ENCODE results near the gene NALCN. TPM values are rescaled to one million over a fixed set of nuclear protein-coding genes. Genes with fewer than 3 reads are reported as not detected.

Gene NALCN
- total RNA-seq, 4 donors from 2014 or later, result 0.12 to 2.0 (median 0.66) TPM

DNA sequence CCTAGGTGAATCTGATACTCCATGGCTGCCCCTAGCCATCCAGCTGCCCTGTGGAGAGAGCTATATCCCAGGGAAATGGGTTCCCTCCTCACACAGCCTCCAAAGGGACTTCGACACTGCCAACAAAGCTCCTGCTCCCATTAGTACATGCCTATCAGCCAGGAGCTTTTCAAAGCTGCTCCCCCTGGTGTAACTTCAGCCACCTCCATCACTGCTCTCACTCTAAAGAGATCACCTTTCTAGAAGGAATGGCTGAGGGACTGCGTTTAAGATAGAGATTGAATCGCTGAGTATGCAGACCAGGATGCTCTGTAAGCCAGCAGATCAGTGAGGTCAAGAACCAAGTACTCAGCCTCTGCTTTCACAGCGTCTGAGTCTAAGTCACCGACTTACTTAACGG is 213.7 kb downstream of the NALCN start:
- H3K4me1 ChIP-seq, result no peaks in the 10 kb centered on the region
- no peak overlapping the region for H3K27ac ChIP-seq
- H3K27me3 ChIP-seq, result no peaks in the 10 kb centered on the region
- H3K9me3 ChIP-seq, result no peaks in the 10 kb centered on the region
- no peak for TF ChIP-seq POLR2A (IDR thresholded peaks at IDR 0.05)
- TF ChIP-seq EP300 (IDR thresholded peaks at IDR 0.05), result no peak
- no peak for TF ChIP-seq POLR2AphosphoS5 (IDR thresholded peaks at IDR 0.05)
- no peak for TF ChIP-seq CTCF (IDR thresholded peaks at IDR 0.05)
- no peak overlapping the region for H3K4me3 ChIP-seq
- H3K36me3 ChIP-seq, result no peaks in the 10 kb centered on the region
- no peak for ATAC-seq
- WGBS, 2 donors (ENCODE audit: low coverage in 1 of 2), result 52 to 72% methylated on average over 3 to 6 of the region's 6 CpGs

DNA sequence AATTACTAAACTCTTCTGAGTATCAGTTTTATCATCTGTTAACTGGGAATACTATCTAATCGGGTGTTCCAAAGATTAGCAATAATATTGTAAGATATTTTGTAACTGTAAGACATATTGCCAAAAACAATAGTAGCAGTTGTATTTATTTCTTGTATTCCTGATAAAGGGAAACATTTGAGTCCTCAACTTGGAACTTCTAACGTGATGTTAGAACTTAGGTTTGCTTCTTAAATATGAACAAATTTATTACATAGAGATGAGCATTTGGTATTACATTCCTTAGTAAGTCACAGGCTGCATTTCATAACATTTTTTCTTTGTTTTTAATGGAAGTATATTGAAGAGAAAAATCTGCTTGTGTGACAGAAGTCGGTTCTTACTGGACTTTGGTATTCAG is 225.3 kb downstream of the NALCN start:
- no peak for ATAC-seq
- TF ChIP-seq POLR2A (IDR thresholded peaks at IDR 0.05), result no peak
- no peak for TF ChIP-seq POLR2AphosphoS5 (IDR thresholded peaks at IDR 0.05)
- no peak for TF ChIP-seq CTCF (IDR thresholded peaks at IDR 0.05)
- TF ChIP-seq EP300 (IDR thresholded peaks at IDR 0.05), result no peak
- no peak overlapping the region for H3K4me3 ChIP-seq
- no peaks in the 10 kb centered on the region for H3K36me3 ChIP-seq
- no peaks in the 10 kb centered on the region for H3K27me3 ChIP-seq
- no peak overlapping the region for H3K27ac ChIP-seq
- H3K9me3 ChIP-seq, result no peaks in the 10 kb centered on the region
- WGBS, 2 donors (ENCODE audit: low coverage in 1 of 2), result 60 to 65% methylated on average over 3 of the region's 3 CpGs
- H3K4me1 ChIP-seq, result no peaks in the 10 kb centered on the region

GRCh38 chr13:101190337-101190736 is 226.0 kb downstream of the NALCN start:
- no peak for ATAC-seq
- Histone ChIP-seq H3K27me3 (no peaks in the 10 kb centered on the region), H3K36me3 (no peaks in the 10 kb centered on the region), H3K9me3 (no peaks in the 10 kb centered on the region), H3K27ac (no peak overlapping the region), H3K4me3 (no peak overlapping the region), H3K4me1 (no peaks in the 10 kb centered on the region)
- 72 to 80% methylated on average over 3 of the region's 3 CpGs for WGBS, 2 donors (ENCODE audit: low coverage in 1 of 2)
- TF ChIP-seq POLR2A (IDR thresholded peaks at IDR 0.05) (no peak), CTCF (IDR thresholded peaks at IDR 0.05) (no peak), POLR2AphosphoS5 (IDR thresholded peaks at IDR 0.05) (no peak), EP300 (IDR thresholded peaks at IDR 0.05) (no peak)

GRCh38 chr13:101185606-101186005 is 230.7 kb downstream of the NALCN start:
- Histone ChIP-seq H3K27me3 (no peaks in the 10 kb centered on the region), H3K9me3 (no peaks in the 10 kb centered on the region), H3K36me3 (no peaks in the 10 kb centered on the region), H3K27ac (no peak overlapping the region), H3K4me3 (no peak overlapping the region), H3K4me1 (no peaks in the 10 kb centered on the region)
- no peak for ATAC-seq
- 40 to 44% methylated on average over 3 of the region's 3 CpGs for WGBS, 2 donors (ENCODE audit: low coverage in 1 of 2)
- TF ChIP-seq EP300 (IDR thresholded peaks at IDR 0.05) (no peak), CTCF (IDR thresholded peaks at IDR 0.05) (no peak), POLR2A (IDR thresholded peaks at IDR 0.05) (no peak), POLR2AphosphoS5 (IDR thresholded peaks at IDR 0.05) (no peak)

DNA sequence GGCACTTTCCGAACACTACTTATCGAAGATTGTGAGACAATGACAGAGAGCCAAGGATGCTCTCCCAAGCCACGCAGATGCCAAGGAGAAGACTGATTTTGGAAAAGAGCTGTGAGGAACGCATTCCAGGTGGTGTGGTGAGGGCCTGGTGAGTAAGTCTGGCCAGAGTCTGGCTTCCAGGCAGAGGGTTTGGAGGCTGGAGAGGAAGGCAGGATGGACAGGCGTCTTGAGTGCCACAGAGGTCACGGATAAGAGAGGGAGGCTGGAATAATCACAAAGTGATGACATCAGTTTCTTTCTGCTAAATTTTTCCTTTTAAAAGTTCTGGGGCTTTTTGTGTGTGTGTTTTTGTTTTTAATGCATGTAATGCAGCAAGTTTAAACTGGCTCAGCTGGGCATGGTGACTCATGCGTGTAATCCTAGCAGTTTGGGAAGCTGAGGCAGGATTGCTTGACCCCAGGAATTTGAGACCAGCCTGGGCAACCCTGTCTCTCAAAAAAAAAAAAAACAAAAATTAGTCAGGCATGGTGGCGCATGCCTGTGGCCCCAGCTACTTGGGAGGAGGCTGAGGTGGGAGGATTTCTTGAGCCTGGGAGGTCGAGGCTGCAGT is 235.1 kb downstream of the NALCN start:
- Histone ChIP-seq H3K9me3 (no peaks in the 10 kb centered on the region), H3K36me3 (no peaks in the 10 kb centered on the region), H3K27me3 (no peaks in the 10 kb centered on the region), H3K4me3 (no peak overlapping the region), H3K4me1 (no peaks in the 10 kb centered on the region), H3K27ac (no peak overlapping the region)
- WGBS, 2 donors (ENCODE audit: low coverage in 1 of 2), result 65 to 69% methylated on average over 4 to 9 of the region's 9 CpGs
- ATAC-seq, result no peak
- TF ChIP-seq POLR2A (IDR thresholded peaks at IDR 0.05) (no peak), EP300 (IDR thresholded peaks at IDR 0.05) (no peak), POLR2AphosphoS5 (IDR thresholded peaks at IDR 0.05) (no peak), CTCF (IDR thresholded peaks at IDR 0.05) (no peak)

Measured in gastroesophageal sphincter (tissue), 4 donors.